T-helper 1 cell treated with Interleukin-12 subunit alpha and Interleukin-12 subunit beta and Interleukin-4 antibody, amounts not matched to agents 30 μg/mL and 1 μg/mL, for 36 hours (primary cell): ENCODE measurements around the gene KIF26B.
"Not testable (repeated sequence)": the region's sequence is repeated elsewhere in the genome, so short reads cannot be mapped to it uniquely, and the experiment has no call there.

Experiments
- H3K27ac Mint-ChIP-seq: one replicate; pipeline ENCODE4 v1.8.0; 2021; ENCODE audit warnings: mild to moderate bottlenecking, mixed read lengths
- H3K27me3 Mint-ChIP-seq: one replicate; pipeline ENCODE4 v1.8.0; 2021; ENCODE audit warnings: low read depth, mixed read lengths
- H3K36me3 Mint-ChIP-seq: one replicate; pipeline ENCODE4 v1.8.0; 2021; ENCODE audit warnings: low read depth, mixed read lengths
- H3K4me1 Mint-ChIP-seq: one replicate; pipeline ENCODE4 v1.8.0; 2021; ENCODE audit warnings: low read depth, mixed read lengths
- H3K4me3 Mint-ChIP-seq: one replicate; pipeline ENCODE4 v1.8.0; 2021; ENCODE audit warnings: mild to moderate bottlenecking, moderate library complexity, mixed read lengths
- H3K9me3 Mint-ChIP-seq: one replicate; pipeline ENCODE4 v1.8.0; 2021; ENCODE audit warnings: mixed read lengths

The KIF26B gene

GRCh38 chr1:245657371-245657770, 502.6 kb downstream of the KIF26B start:
- Mint-ChIP-seq H3K9me3 (no peaks in the 10 kb centered on the region), H3K27me3 (no peaks in the 10 kb centered on the region), H3K36me3 (no peaks in the 10 kb centered on the region), H3K27ac (no peak overlapping the region), H3K4me3 (no peak overlapping the region), H3K4me1 (no peaks in the 10 kb centered on the region)

GRCh38 chr1:245663373-245663772, 508.6 kb downstream of the KIF26B start:
- H3K27me3 Mint-ChIP-seq: no peaks in the 10 kb centered on the region
- H3K4me3 Mint-ChIP-seq: no peak overlapping the region
- H3K36me3 Mint-ChIP-seq: no peaks in the 10 kb centered on the region
- H3K27ac Mint-ChIP-seq: no peak overlapping the region
- H3K4me1 Mint-ChIP-seq: no peaks in the 10 kb centered on the region
- H3K9me3 Mint-ChIP-seq: no peaks in the 10 kb centered on the region

GRCh38 chr1:245663841-245664240, 509.1 kb downstream of the KIF26B start:
- no peak overlapping the region for H3K27ac Mint-ChIP-seq
- H3K27me3 Mint-ChIP-seq: no peaks in the 10 kb centered on the region
- H3K9me3 Mint-ChIP-seq: no peaks in the 10 kb centered on the region
- no peak overlapping the region for H3K4me3 Mint-ChIP-seq
- no peaks in the 10 kb centered on the region for H3K4me1 Mint-ChIP-seq
- H3K36me3 Mint-ChIP-seq: no peaks in the 10 kb centered on the region

- H3K9me3 Mint-ChIP-seq: no peaks in the 10 kb centered on the region
- H3K4me1 Mint-ChIP-seq: no peaks in the 10 kb centered on the region
- H3K36me3 Mint-ChIP-seq: no peaks in the 10 kb centered on the region
- no peaks in the 10 kb centered on the region for H3K27me3 Mint-ChIP-seq
- no peak overlapping the region for H3K27ac Mint-ChIP-seq
- no peak overlapping the region for H3K4me3 Mint-ChIP-seq
Observed at GRCh38 chr1:245666412-245666811, 511.6 kb downstream of the KIF26B start.

GRCh38 chr1:245671349-245671748, 516.6 kb downstream of the KIF26B start:
- Mint-ChIP-seq H3K4me3 (no peak overlapping the region), H3K27ac (no peak overlapping the region), H3K36me3 (no peaks in the 10 kb centered on the region), H3K4me1 (no peaks in the 10 kb centered on the region), H3K27me3 (no peaks in the 10 kb centered on the region), H3K9me3 (no peaks in the 10 kb centered on the region)

- Mint-ChIP-seq H3K27me3 (no peaks in the 10 kb centered on the region), H3K4me3 (no peak overlapping the region), H3K27ac (no peak overlapping the region), H3K36me3 (no peaks in the 10 kb centered on the region), H3K9me3 (no peaks in the 10 kb centered on the region), H3K4me1 (no peaks in the 10 kb centered on the region)
Observed at GRCh38 chr1:245671966-245672767, 517.4 kb downstream of the KIF26B start.

- H3K27me3 Mint-ChIP-seq, H3K4me3 Mint-ChIP-seq, H3K36me3 Mint-ChIP-seq, H3K4me1 Mint-ChIP-seq, H3K27ac Mint-ChIP-seq, H3K9me3 Mint-ChIP-seq: not testable (repeated sequence)
Observed at GRCh38 chr1:245672836-245673656, 518.3 kb downstream of the KIF26B start.

GRCh38 chr1:245673881-245674414, 519.2 kb downstream of the KIF26B start:
- Mint-ChIP-seq H3K36me3 (no peaks in the 10 kb centered on the region), H3K27ac (no peak overlapping the region), H3K4me1 (no peaks in the 10 kb centered on the region), H3K9me3 (no peaks in the 10 kb centered on the region), H3K4me3 (no peak overlapping the region), H3K27me3 (no peaks in the 10 kb centered on the region)

- Mint-ChIP-seq H3K4me3 (no peak overlapping the region), H3K27ac (no peak overlapping the region), H3K9me3 (no peaks in the 10 kb centered on the region), H3K4me1 (no peaks in the 10 kb centered on the region), H3K36me3 (no peaks in the 10 kb centered on the region), H3K27me3 (no peaks in the 10 kb centered on the region)
Observed at GRCh38 chr1:245677461-245678240, 522.9 kb downstream of the KIF26B start.

- Mint-ChIP-seq H3K36me3 (no peaks in the 10 kb centered on the region), H3K4me3 (no peak overlapping the region), H3K9me3 (no peaks in the 10 kb centered on the region), H3K27ac (no peak overlapping the region), H3K4me1 (no peaks in the 10 kb centered on the region), H3K27me3 (no peaks in the 10 kb centered on the region)
Observed at GRCh38 chr1:245678860-245679411, 524.2 kb downstream of the KIF26B start.

- Mint-ChIP-seq H3K9me3 (no peaks in the 10 kb centered on the region), H3K27ac (no peak overlapping the region), H3K4me3 (no peak overlapping the region), H3K36me3 (no peaks in the 10 kb centered on the region), H3K4me1 (no peaks in the 10 kb centered on the region), H3K27me3 (no peaks in the 10 kb centered on the region)
Observed at GRCh38 chr1:245679821-245680780, 525.3 kb downstream of the KIF26B start.

- H3K4me3 Mint-ChIP-seq: no peak overlapping the region
- H3K27ac Mint-ChIP-seq: no peak overlapping the region
- H3K9me3 Mint-ChIP-seq: no peaks in the 10 kb centered on the region
Observed at GRCh38 chr1:245682638-245683628, 528.1 kb downstream of the KIF26B start.

More at GRCh38 chr1:245682638-245683628, 528.1 kb downstream of the KIF26B start:
- Mint-ChIP-seq H3K36me3 (no peaks in the 10 kb centered on the region), H3K27me3 (no peaks in the 10 kb centered on the region), H3K4me1 (no peaks in the 10 kb centered on the region)
